NB4 (cell line): ENCODE results near the gene MAGIX.

Experiments
- POLR2A ChIP-seq: IDR thresholded peaks from 2 replicates; pipeline ENCODE4 v1.6.1; 2011; ENCODE audit warnings: mild to moderate bottlenecking; ENCODE audit not compliant: insufficient read length; ENCODE audit errors: extremely low read depth
- TF ChIP-seq, protein P1 (sequence below): IDR thresholded peaks from one replicate; pipeline ENCODE4 v1.5.1; 2012; ENCODE audit warnings: low read depth, low read length

GRCh38 chrX:49183701-49184281 is 21.2 kb downstream of the MAGIX start:
- TF ChIP-seq, protein P1, sequence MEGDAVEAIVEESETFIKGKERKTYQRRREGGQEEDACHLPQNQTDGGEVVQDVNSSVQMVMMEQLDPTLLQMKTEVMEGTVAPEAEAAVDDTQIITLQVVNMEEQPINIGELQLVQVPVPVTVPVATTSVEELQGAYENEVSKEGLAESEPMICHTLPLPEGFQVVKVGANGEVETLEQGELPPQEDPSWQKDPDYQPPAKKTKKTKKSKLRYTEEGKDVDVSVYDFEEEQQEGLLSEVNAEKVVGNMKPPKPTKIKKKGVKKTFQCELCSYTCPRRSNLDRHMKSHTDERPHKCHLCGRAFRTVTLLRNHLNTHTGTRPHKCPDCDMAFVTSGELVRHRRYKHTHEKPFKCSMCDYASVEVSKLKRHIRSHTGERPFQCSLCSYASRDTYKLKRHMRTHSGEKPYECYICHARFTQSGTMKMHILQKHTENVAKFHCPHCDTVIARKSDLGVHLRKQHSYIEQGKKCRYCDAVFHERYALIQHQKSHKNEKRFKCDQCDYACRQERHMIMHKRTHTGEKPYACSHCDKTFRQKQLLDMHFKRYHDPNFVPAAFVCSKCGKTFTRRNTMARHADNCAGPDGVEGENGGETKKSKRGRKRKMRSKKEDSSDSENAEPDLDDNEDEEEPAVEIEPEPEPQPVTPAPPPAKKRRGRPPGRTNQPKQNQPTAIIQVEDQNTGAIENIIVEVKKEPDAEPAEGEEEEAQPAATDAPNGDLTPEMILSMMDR: no peak
- no peak for TF ChIP-seq POLR2A
